Measurements from ENCODE around the gene ABI1.
"Not testable (repeated sequence)": the region's sequence is repeated elsewhere in the genome, so short reads cannot be mapped to it uniquely, and the experiment has no call there.

The ABI1 gene

DNA sequence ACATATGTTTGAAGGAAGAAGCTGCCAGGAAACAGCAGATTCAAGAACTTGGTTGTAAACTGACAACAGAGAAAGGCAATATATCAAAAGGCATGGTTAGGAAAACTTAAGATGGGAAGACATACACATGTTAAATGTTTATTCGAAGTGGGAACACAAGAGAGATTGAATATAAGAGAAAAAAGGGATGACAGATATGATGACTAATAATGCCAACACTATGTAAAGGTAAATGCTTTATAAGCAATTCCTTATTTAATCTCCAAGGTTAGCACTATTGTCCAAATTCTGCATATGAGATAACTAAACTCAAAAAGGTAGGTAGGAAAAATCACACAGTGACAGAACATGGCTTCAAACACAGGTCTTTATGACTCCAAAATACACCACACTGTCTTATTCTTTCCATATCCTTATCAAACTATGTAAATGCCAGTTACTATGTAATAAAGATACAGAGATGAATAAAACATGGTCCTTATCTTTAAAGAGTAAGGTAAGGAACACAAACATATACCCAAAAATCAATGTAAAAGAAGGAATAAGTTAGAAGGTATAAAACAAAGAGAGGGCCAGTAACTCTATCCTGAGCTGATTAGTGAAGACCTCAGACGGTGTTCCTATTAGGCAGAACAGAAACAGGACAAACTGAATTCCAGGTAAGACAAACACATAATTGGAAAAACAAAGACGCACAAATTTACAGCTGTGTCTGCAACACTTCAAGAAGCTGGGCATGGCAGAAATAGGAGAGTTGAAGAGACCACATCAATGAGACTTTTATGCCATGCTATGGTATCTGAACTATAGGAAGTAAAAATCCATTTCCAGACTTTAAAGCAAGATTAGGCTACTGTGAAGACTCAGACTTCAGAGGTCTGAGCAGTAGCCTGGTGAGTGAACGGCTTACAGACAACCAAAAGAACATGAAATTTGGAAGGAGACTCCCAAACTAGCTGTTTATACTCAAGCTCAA lies 56.1 kb downstream of the ABI1 start:
- DNase-seq: no peak

DNA sequence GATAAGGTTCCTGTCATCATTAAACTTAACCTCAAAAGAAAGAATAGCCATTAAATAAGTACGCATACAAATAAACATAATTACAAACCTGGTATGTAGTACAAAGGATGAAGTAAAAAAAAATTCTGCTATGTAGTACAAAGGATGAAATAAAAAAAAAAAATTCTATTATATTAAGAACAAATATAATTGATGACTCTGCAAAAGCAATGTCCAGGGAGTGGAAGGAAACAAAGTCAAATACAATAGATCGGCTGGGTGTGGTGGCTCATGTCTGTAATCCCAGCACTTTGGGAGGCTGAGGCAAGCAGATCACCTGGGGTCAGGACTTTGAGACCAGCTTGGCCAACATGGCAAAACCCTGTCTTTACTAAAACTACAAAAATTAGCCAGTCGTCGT lies 56.9 kb downstream of the ABI1 start:
- DNase-seq: no peak

DNA sequence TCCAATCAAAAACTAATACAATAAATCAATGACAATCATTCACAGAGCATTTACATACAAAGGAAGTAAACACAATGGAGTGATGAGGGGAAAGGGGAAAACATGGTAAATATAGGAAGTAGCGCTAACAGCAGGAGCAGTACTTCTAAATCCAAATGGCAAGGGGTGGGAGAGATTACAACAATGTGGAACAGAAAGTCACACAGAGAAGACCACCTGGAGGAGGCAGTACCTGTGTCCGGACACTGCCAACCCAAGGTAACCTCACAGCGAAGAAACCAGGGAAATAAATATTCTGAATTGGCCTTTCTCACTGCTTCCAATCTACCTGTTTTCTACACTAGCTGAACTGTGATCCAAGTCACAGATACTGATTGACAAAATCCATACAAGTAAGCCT lies 58.2 kb downstream of the ABI1 start:
- DNase-seq: no peak

DNA sequence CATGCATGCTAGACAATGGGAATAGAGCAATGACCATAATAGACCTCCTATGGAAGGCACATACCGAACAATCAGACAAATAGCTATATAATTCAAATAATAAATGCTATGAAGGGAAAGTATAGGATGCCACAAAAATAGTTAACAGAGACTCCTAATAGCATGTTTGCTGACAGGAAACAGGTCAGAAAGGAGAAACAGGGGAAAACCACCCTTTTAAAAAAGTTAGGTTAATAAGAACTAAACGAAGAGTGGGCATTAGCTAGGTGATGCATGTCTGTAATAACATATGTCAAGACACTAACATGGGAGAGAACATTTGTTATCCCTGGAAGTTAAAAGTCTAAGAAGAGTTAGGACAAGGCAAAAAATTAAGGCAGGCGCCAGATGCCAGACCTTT lies 58.9 kb downstream of the ABI1 start:
- no peak for DNase-seq

DNA sequence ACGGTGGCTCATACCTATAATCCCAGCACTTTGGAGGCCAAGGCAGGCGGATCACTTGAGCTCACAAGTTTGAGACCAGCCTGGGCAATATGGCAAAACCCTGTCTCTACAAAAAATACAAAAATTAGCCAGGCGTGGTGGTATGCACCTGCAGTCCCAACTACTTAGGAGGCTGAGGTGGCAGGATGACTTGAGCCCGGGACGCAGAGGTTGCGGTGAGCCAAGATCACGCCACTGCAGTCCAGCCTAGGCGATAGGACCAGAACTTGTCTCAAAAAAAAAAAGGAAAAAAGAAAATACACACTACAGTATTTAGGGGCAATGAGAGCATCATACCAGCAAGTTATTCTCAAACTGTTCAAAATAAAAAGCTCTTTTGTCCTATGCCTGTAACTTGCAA lies 59.5 kb downstream of the ABI1 start:
- DNase-seq: no peak

DNA sequence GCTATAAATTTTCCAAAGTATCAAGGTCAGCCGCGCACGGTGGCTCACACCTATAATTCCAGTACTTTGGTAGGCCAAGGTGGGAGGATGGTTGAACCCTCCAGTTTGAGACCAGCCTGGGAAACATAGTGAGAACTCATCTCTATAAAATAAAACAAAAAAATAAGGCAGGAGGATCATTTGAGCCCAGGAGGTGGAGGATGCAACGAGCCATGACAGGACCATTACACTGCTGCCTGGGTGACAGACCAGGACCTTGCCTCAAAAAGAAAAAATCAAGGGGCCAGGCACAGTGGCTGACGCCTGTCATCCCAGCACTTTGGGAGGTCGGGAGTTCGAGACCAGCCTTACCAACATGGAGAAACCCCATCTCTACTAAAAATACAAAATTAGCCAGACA lies 60.3 kb downstream of the ABI1 start:
- DNase-seq: no peak

DNA sequence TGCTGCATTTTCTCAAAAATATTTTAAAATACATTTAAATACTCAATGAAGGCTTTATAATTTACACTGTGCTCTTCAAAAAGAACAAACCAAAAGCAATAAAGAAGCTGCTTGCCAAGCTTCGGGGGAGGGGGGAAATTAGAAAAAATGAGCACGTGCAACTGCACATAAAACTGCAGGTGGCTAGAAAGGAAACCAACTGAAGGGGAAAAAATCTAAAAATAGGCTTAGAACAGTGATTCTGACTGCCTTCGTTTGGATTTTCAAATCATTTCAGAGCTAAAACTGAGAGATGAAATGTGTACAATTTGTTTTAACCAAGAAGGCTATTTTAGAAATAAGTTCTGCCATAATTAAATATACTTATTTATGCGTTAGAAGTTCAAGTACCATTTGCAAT lies 61.4 kb downstream of the ABI1 start:
- peak in 1 of 2 experiments; percentile 13 for DNase-seq

DNA sequence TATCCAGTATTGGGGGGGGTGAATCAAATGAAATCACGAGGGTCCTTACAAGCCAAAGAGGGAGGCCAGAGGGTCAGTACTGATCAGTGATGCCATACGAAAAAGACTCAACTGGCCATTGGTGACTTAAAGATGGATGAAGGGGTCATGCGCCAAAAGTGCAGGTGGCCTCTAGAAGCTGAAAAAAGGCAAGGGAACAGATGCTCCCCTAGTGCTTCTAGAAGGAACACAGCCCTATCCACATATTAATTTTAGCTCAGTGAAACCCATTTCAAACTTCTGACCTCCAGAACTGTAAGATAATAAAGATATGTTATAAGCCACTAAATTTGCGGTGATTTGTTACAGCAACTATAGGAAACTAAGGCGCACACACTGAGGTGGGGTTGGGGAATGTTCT lies 62.5 kb downstream of the ABI1 start:
- DNase-seq: no peak

DNA sequence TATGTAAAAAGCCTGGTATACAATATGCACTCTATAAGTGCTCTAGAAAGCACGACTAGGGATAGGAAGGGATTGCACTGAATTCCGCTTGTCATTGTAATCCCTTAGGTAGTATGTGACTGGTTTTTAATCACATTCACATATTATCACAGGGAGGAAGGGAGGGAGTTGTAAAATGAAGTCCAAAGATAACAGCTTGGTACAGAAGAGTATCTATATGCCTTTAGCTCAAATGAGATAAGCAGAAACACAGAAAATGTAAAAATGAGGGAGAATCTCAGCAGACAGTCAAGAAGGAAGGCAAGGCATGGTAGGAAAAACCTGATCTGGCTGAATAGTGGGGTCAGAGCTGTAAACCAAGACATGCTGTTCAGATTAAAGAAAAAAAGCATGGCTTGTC lies 63.4 kb downstream of the ABI1 start:
- no peak for DNase-seq

DNA sequence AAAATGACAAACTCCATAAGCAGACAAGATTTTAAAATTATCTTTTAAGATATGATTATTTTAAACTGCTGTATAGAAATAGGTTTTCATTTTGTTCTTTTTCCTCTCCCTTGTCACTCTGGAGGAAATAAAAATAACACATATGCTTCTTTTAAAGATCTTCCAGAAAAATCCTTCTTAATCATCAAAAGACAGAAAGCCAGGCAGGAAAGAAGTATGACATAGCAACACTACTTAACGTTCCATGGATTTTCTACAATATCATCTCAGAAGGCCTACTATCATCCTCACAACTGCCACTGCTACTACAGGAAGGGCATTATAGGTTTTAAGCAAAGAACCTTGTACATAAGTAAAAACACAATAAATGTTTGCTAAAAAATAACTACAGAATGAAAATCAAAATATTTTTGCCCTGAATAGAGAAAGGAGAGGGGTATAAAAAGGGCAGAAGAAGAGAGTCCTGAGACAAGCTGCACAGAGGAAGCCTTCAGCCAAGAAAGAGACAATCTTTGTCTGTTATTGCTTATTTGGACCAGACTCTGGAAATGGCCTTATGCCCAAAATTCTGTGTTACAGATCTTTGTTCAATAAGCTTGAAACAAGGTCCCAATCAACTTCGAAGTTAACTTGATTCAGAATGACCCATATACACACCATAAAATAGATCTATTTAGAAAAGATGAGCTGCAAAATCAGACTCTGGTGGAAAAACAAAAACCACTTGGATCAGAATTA lies 67.8 kb downstream of the ABI1 start:
- no peak for DNase-seq

DNA sequence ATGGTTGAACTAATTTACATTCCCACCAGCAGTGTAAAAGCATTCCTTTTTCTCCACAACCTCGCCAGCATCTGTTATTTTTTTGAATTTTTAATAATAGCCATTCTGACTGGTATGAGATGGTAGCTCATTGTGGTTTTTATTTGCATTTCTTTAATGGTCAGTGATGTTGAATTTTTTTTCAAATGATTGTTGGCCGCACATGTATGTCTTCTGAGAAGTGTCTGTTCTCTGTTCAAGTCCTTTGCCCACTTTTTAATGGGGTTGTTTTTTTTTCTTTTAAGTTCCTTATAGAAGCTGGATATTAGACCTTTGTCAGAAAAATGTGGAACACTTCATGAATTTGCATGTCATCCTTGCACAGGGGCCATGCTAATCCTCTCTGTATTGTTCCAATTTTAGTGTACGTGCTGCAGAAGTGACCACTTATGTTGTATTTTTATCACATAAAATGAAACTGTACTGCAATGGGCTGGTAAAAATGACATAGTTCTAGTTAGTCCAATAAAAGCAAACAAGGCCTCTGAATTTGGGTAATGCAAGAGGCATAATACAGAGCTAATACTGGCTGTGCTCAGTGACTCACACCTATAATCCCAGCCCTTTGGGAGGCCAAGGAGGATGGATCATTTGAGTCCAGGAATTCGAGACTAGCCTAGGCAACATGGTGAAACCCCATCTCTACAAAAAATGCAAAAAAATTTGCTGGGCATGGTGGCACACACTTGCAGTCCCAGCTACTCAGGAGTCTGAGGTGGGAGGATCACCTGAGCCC lies 70.3 kb downstream of the ABI1 start:
- no peak for DNase-seq

DNA sequence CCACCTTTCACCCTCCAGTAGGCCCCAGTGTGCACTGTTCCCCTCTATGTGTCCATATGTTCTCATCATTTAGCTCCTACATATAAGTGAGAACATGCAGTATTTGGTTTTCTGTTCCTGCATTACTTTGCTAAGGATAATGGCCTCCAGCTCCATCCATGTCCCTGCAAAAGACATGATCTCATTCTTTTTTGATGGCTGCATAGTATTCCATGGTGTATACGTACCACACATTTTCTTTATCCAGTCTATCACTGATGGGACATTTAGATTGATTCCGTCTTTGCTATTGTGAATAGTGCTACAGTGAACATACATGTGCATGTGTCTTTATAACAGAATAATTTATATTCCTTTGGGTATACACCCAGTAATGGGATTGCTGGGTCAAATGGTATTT lies 71.0 kb downstream of the ABI1 start:
- DNase-seq: not testable (repeated sequence)

DNA sequence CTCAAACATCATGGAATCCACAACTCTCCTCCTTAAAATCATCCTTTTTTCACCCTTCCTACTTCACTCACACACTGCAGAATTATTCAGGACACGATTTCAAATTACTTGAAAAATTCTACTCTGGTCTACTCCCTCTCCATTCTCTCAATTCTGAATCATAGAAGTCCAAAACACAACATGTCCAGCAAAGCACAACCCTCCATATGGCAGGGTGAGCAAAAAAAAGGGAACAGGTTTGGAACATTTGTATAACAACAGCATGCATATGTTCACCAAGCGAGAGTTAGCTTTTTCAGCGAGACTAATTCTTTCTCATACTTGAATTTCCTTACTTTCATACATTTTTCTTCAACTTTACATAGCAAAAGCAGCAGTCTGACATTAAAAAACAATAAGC lies 73.4 kb downstream of the ABI1 start:
- no peak for DNase-seq

DNA sequence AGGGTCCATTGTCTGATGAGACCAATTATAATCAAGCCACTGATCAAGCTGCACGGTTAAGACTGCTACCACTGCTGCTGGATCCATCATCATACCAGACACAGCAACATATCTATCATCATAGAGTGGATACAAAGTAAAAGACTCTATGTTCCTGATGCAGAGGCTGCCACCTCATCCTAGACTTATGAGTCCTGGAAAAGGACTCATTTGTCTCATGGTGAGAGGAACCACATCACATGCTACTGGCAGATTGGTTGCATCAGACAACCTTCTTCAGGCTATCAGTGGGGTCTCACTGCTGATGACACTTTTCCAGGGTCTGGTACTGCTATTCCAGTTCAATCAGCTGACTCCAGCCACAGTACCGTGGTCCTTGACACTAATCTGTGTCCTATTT lies 79.0 kb downstream of the ABI1 start:
- no peak for DNase-seq

DNA sequence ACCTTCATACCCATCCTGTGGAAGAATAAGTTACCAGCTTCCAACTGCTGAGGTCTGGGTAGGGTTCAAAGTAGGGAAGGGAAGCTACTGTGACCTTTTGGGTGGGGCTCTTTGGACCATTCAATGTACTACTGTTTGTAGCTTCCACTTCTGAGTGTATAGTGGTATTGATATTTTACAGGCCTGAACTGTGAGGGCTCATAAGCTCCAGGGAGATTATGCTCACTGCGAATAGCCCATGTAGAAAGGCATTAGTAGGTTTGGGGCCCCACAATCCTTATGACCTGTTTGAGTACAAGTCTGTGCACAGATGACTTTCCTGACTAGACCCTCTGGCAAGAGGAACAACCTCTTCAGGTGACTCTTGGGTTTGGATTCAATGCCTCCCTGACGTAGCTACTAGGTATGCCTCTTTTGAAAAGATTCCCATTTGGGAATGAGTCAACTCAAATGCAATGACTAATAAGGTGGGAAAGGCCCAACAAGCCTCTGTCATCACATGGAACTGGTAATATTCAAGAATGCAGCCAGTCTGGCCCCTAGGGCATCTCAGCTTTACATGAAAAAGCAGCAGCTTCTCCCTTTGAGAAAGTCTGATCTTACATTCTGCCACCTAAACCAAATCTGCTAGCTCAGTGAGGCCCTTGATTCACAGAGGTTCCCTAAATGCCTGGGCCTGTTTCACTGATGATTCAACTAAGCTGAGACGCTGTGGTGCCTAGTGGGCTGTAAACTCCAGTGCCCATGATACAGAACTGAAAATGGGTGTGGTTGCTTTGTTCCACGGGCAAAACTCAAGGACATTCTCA lies 79.8 kb downstream of the ABI1 start:
- no peak for DNase-seq

DNA sequence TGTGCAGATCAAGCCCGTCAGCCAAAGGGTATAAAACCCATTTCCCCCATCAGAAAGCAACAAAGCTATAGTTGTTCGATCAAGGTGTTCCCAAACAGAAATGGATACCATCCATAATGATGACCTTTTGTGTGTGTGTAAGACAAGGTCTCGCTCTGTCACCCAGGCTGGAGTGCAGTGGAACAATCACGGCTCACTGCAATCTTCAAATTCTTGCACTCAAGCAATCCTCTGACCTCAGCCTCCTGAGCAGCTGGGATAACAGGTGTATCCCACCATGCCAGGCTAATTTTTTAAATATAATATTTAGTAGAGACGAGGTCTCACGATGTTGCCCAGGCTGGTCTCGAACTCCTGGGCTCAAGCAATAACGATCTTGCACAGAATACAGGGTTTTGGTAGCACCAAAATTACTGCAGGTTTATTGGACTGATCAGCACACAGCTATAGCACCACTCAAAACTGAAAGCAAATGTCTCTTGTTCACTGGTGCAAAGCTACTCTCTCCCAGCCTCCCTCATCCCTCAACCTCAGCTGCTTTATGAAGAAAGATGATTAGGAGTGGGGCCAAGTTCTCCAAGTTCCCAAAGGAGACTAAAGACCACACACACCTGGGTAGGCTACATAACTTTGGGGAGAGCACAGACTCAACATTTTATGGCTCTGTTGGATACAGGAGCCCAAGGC lies 80.5 kb downstream of the ABI1 start:
- no peak for DNase-seq

DNA sequence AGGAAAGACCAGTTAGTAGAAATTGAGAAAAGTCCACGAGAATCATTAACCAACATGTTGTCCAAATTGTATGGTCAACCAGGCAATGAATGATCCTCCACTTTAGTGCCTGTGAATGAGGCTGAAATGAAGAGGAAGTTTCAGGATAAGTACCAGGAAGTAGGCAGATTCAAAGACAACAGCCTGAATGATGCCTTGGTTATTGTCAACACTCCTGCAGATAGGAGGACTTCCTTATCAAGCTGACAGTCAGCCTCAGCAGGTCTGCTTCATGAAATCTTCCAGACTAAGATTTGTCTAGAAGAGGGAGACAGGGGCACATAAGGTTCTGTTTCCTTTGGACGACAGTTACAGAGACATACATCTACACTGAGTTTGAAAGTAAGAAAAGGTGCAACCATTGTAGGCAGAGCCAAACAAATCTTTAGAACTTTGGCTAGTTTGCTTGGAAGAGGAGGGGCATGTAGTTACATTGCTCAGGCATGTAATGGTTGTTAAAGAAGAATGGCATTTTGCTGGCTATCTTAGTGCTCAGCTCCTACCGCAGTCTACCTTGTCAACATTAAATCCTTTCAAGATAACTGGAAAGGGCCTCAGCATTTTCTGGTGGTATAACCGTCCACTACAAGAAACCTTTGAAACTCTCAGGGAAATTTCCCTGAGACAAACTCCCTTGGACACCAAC lies 81.4 kb downstream of the ABI1 start:
- no peak for DNase-seq

DNA sequence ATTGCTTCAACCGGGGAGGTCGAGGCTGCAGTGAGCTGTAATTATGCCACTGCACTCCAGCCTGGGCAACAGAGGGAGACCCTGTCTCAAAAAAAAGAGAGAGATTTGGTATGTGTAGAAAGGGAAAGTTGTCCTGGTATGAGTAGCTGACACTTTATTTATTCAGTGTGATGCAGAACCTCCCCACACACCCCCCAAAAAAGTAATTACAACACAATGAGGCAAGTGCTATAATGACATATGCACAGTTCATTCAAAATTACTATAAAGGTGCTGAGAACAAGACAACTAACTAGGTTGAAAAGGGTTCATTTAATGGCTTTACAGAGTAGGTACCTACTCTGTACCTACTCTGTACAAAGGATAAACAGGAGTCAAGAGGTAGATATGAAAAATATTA lies 83.1 kb downstream of the ABI1 start:
- no peak for DNase-seq

DNA sequence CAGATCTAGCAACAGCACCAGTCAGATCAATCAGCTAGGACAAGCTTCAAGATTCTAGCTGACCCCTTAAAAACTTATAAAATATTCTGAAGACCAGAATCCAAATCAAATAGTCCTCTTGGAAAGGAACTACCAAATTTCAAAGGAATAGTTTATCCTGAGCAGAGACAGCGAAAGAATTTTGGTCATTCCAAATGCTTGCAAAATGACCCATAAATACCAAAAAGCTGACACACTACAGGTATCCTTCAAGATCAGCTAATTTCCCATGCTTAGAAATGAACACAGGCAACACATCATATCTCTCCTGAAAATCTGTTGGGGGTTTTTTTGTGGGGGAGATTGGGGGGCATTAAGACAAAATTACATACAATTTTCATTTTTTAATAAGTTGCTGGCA lies 84.5 kb downstream of the ABI1 start:
- no peak for DNase-seq

DNA sequence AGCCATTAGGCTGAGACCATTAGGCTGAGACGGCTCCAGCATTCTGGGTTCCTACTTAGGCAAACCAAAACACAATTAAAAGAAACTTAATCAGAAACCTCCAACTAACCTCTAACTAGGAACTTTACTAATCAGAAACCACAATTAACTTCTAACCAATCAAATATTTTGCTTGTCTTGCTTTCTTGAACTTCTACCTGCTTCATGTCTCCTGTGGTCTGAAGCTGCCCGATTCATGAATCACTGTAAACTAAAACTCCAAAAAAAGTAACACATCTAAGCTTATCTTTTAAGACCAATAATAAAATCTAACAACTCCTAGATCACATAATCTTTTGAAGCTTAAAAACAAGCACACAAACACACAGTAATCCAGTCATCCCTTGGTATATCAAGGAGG lies 87.1 kb downstream of the ABI1 start:
- no peak for DNase-seq

DNA sequence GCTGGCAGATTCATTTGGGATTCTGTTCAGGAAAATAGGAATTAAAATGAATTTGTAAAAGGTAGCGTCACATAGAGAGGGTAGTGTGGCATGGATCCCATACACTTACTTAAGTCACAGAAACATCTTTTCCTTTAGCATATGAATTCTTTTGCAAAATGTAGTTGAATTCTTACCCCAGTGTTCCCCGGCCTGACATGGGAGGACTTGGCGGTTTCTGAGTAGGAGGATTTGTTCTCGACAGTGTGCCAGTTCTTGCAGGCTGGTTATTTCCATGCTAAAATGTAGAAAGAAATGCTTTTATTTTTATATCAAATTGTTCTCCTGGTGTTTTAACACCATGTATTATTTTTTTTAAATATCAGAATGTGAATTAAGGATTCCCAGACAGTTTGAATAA lies 90.7 kb downstream of the ABI1 start:
- no peak for DNase-seq
